Measurements from ENCODE around the gene MRFAP1L1.
A peak's percentile ranks its signal among the peaks of the same experiment; 100 is the strongest.
"Not testable (repeated sequence)": the region's sequence is repeated elsewhere in the genome, so short reads cannot be mapped to it uniquely, and the experiment has no call there.

The MRFAP1L1 gene

DNA sequence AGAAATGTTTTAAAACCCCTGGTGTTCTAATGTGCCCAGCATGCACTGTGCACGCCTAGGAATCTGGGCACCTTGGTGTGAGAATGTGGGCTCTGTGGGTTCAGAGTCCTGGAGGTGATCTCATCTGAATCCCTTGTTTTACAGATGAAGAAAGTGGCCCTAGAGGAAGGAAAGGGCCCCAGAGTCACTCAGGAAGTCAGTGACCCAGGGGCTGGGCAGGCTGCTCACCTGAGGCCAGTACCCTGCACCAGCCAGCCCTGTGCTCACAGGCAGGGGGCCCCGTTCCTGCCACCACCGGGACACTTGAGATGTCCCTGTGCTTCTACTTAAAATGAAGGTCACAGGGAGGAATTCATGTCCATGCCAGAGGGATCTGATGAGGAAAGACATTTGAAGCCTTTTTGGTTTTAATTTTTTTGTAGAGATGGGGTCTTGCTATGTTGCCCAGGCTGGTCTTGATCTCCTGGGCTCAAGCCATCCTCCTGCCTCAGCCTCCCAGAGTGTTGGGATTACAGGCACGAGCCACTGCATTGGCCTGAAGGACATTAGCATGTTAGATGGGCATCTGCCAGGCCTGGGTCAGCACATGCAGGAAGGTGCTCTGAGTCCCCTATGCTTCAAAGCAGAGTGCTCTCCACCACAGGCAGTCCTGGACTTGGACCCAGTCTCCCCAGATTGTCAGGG, 23.4 kb downstream of the MRFAP1L1 start:
- no peak for DNase-seq

DNA sequence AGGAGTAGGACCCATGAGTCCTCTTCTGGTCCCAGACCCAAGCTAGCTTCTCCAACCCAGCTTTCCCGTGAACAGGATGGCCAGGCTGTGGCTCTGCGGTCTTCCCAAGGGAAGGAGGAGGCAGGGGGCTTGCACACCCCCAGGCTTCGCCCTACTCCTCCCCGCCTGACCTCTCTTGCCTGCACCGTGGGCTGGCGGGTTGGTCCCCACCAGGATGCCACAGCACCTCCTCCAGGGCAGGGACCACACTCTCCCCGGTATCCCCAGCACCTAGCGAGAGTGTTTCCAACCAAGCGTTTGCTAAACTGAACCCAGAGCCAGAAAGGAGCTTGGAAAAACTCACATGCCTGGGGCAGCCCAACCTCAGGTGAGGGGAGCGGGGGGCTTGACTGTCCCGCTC, 25.0 kb downstream of the MRFAP1L1 start:
- DNase-seq: no peak

DNA sequence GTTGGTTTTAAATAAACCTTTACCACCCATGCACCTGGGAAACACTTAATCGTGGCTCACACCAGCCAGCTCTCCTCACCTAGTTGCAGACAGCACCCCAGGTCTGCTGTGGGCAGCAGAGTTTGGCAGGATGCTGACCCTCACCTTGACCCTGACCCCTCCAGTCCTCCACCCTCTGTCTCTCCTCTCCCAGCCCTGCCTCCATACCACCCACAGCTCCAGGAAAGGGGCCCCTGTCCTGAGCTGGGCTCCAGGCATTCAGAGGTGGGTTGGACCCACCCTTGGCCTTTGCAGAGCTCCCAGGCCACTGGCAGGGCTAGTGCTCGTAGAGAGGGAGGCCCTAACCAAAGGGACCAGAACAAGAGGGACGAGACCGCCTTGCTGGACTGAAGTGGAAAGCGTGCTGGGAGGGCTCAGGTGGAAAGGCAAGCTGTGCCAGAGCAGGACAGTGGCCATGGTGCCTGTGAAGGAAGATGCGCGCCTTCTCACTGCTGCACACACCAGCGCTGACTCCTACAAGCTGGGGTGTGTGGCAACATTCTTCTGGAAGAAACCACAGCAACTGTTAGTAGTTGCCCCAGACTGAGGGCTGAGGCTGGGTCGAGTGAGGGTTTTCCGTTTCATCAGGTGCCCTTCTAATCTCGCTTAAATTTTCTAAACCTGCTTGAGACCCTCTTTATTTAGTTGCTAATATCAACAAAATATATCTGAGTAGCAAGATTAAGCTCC, 26.6 kb downstream of the MRFAP1L1 start:
- no peak for DNase-seq

DNA sequence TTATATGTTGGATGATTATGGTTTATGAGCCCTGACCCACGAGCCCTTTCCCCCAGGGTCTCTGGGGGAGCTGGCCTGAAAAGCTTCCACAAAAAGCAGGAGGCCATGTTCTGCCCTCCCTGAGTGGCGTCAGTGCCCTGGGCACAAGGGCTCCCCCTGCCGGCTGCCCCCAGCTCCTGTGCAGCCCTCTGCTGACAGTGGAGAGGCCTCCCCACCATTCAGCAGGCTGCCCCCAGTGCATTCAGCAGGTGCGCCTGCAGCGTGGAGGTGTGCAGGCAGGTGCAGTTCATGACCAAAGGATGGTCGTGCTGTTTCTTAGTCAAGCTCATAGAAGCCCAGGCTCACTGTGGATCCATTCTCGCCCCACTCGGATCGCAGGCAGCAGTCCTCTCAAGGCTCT, 28.5 kb downstream of the MRFAP1L1 start:
- no peak for DNase-seq

DNA sequence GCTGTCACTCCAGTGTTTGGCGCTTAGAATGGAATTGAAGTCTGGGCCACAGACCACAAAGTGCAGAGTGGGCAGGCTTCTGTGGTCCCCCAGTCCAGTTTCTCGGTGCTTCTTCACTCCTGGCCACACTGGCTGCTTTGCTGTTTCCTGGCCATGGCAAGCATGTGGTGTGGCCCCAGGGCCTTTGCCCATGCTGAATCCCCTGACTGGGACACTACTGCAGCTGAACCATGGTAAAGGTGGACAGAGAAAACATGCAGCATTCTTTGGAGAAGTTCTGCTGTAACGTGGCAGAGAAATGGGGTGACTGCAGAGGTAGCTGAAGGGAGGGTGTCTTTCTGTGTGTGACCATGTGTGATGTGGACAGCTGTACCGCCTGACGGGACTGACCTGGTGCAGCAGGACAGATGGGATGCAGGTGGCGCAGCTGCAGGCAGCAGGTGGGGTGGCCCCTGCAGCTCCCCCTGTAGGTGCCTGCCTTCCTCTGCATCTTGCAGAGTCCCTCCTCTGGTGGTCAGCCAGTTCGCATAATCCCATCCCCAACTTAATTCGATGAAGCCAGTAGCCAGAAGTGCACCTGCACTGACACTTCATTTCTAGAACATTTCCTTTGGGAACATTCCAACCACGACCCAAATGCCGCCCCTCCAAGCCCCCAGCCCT, 29.2 kb downstream of the MRFAP1L1 start:
- DNase-seq: no peak

DNA sequence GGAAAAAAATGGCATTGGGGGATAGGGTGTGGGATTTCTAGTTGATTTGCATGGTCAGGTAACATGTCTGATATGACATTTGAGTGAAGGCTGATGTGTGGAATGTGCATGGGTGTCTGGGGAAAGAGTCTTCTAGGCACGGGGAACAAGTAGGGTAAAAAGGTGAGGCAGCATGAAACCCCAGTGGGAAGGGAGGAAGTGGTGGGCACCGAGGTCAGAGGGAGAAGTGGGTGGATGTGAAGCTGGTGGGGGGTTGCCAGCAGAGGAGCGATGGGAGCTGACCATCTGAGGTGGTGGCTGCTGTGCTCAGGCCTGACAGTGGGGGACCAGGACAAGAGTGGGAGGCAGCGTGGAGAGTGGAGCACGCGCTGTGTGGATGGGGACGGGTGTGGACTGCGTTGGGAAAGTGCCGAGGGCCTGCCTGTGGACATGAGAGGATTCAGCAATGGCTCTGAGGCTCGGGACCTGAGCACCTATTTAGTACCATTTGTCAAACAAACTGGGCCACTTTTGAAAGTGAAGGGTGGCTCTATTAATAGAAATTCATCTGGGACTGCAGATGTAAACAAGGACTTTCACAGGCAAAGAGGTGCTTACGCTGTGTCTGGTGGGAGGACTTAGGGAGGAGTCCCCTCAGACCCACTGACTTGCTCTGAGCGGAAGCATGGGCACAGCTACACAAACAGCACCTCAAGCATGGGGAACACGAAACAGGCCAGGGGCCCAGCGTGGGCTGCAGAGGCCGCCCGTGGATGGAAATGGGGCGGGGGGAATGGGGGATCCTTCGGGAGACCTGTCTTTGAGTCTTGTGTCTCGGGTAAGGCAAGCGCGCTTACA, 32.7 kb downstream of the MRFAP1L1 start:
- no peak for DNase-seq

DNA sequence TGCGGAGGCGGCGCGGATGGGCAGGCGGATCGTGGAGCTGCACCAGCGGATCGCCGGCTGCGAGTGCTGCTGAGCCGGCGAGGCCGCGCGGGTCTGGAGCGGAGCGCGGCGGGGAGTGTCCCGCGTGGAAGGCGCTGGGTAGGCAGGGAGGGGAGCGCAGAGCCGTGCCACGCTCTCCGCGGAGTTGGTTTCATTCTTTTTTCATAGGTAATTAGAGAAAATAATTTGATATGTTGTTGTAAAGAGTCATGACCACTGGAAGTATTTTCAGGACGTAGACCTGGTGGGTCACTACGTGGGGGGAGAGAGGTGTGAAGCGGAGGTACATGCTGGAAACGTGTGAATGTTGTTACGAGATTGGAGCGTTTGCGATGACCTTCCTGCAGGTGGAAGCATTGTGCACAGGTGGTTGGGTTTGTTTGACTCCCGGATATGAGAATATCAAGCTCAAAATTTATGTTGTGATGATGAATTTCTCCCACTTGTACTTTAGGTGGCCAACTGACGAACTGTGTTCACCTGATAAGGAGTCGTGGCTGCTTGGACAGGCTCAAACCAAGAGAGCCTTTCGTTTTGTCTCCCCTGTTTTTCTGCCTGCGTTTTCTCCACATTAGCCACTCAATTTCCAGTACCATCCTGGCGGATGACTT, 35.0 kb downstream of the MRFAP1L1 start:
- DNase-seq: no peak

DNA sequence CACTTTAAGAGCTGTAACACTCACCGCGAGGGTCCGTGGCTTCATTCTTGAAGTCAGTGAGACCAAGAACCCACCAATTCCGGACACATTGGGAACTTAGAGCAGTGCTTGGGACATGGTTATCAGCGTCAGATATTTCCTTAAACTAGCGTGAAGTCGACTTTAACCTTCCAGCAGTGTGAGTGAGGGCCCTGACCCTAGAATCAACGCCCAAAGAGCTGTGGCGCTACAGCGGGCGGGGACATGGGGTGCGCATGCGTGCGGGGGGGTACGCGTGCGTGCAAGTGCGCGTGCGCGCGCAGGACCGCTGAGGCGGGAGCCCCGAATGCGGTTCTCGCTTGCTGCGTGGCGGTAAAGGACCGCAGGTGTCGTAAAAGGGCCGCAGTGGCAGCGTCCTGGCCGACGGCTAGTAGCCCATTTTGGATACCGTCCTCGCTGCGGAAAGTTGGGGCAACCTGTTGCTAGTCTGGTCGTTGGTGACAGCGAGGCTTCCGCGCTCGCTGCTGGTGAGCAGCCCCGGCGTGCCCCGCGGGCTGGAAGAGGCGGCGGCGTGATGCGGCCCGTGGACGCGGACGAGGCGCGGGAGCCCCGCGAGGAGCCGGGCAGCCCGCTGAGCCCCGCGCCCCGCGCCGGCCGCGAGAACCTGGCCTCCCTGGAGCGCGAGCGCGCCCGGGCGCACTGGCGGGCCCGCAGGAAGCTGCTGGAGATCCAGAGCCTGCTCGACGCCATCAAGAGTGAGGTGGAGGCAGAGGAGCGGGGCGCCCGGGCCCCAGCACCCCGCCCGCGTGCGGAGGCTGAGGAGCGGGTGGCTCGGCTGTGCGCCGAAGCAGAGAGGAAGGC, 35.8 kb downstream of the MRFAP1L1 start:
- DNase-seq: peak; percentile 88

DNA sequence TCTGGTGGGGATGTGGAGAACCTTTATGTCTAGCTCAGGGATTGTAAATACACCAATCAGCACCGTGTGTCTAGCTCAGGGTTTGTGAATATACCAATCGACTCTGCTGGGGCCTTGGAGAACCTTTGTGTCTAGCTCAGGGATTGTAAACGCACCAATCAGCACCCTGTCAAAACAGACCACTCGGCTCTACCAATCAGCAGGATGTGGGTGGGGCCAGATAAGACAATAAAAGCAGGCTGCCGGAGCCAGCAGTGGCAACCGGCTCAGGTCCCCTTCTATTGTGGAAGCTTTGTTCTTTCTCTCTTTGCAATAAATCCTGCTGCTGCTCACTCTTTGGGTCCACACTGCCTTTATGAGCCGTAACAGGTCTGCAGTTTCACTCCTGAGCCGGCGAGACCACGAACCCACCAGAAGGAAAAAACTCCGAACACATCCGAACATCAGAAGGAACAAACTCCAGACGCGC, 36.4 kb downstream of the MRFAP1L1 start:
- DNase-seq: not testable (repeated sequence)

DNA sequence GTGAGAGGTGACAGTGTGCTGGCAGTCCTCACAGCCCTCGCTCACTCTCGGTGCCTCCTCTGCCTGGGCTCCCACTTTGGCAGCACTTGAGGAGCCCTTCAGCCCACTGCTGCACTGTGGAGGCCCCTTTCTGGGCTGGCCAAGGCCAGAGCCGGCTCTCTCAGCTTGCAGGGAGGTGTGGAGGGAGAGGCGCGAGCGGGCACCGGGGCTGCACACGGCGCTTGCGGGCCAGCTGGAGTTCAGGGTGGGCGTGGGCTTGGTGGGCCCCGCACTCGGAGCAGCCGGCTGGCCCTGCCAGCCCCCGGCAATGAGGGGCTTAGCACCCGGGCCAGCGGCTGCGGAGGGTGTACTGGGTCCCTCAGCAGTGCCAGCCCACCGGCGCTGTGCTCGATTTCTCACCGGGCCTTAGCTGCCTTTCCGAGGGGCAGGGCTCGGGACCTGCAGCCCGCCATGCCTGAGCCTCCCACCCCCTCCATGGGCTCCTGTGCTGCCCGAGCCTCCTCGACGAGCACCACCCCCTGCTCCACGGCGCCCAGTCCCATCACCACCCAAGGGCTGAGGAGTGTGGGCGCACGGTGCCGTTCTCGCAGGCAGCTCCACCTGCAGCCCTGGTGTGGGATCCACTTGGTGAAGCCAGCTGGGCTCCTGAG, 37.0 kb downstream of the MRFAP1L1 start:
- DNase-seq: not testable (repeated sequence)

DNA sequence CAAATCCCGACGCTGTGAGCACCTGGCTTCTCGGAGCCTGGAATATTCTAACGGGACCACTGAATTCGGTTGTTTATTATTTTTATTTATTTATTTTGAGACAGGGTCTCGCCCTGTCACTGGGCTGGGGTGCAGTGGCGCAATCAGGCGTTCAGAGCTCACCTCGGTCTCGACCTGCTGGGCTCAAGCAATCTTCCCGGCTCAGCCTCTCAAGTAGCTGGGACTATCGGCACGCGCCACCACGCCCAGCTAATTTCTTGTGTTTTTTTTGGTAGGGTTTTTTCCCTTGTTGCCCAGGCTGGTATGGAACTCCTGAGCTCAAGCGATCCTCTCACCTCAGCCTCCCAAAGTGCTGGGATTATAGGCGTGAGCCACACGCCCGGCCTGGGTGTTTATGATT, 37.5 kb downstream of the MRFAP1L1 start:
- DNase-seq: no peak

DNA sequence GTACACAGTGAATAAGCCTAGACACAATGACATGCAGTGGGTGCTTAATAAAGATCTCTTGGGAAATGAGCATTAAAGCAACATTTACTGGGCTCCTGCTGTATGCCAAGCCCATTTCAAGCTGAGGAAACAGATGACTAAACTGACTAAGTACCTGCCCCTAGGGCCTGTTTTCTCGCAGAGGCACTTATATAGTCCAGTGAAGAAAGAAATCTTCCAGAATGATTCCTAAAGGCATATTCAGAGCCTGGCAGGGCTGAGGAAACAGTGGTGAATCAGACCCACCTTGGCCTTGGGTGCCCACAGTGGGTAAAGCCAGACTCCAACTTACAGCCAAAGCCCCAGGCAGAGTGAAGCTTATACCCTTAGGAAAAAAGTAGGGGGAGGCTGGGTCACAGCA, 38.0 kb downstream of the MRFAP1L1 start:
- no peak for DNase-seq

DNA sequence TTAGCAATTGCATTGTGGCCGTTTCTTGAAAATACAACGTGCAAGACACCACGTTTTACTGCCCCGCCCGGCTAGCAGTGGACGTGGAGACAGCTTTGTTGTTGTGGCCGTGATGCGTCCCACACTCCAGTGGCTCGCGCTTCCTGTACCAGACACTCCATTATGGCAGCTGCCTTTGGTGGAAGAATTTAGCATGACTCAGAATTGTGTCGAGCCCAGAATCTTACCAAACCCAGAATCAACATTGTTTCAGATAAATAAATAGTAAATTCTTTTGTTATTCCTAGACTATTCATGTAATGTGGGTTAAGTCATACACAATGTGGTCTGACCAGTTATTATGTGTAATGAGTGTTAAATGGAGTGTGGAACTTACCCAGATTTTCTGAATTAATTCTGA, 41.3 kb downstream of the MRFAP1L1 start:
- DNase-seq: no peak

DNA sequence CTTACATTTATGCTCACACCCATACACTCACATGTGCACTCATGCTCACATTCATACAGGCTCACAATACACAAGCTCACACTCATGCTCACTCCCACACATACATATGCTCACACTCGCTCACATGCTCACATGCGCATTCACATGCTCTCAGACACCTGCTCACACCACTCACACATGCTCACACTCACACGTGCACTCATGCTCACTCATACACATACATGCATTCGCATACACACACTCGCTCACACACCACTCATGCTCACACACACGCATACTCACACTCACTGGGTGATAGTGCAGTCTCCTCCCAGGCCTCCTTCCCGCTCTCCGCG, 44.4 kb downstream of the MRFAP1L1 start:
- no peak for DNase-seq

DNA sequence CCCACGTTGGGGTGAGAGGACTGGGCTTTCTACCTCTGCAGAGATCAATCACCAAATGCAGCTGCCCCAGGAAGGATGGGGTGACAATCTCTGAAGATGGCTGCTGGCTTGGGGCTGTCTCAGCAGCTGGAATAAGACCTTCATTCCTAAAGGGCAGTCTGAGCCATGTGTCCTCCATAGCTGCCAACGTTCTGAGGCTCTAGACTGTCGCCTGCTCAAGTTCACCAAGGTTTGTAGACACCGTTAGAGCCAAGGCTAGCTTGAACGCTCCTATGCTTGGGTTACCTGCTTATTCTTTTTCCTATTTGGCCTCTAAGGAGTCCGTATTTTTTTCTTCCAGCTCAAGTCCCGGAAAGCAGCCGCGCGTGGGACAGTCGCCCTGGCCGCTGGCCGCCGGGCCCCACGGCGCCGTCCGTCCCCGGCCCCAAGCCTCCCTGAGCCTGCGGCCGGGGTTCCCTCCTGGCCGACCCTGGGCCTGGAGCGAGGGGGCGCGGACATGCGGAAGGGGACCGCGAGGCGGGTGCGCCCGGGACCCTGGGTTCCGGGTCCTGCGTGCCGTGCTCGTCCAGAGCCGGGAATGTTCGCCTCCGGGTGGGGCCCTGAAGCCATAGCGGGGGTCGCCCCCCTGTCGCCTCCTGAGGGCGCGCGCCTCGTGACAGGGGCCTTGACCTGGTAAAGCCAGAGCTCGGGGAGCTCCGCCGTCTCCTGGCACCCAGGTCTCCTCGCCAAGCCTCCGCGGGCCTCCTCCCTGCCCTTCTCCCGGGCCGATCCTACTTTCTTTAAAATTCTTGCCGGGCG, 45.9 kb downstream of the MRFAP1L1 start:
- DNase-seq: no peak

DNA sequence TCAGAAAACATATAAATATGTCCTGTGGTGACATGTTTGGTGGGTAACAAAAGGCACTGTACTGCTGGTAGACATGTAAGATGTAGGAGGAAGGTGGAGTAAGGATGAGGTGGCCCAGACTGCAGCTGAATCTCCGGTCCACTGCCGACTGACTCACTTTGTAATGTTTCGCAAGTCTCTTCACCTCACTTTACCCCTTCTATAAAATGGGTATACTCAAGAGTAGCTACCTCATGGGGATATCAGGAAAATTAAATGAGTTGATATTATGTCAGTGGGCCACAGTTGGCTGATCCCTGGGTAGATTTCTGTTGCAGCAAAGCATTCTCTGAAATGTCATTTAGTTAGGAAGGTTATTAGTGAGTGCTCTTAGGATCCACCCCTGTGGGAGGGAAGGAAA, 47.1 kb downstream of the MRFAP1L1 start:
- no peak for DNase-seq

DNA sequence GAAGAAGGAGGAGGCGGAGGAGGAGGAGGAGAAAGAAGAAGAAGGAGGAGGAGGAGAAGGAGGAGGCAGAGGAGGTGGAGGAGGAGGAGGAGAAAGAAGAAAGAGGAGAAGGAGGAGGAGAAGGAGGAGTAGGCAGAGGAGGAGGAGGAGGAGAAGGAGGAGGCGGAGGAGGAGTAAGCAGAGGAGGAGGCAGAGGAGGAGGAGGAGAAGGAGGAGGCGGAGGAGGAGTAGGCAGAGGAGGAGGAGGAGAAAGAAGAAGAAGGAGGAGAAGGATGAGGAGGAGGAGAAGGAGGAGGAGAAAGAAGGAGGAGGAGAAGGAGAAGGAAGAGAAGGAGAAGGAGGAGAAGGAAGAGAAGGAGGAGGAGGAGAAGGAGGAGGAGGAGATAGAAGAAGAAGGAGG, 49.2 kb downstream of the MRFAP1L1 start:
- DNase-seq: no peak

DNA sequence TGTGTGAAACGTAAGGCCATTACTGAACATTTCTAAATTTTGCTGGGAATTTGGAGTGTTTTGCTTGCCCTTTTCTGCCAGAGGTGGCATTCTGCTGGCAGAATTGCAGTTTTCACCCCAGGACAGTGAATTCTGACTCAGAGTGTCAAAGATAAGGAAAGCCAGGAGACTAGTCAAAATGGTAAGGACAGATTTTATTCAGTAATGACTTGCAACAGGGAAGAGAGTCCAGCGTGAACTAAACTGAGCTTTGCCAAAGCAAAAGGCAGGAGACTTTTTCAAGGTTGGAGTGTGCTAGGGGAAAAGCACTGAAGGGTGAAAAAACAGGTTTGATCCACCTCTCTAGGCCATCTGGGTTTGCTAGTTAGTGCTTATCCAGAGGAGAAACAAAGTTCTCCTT, 49.8 kb downstream of the MRFAP1L1 start:
- DNase-seq: no peak

DNA sequence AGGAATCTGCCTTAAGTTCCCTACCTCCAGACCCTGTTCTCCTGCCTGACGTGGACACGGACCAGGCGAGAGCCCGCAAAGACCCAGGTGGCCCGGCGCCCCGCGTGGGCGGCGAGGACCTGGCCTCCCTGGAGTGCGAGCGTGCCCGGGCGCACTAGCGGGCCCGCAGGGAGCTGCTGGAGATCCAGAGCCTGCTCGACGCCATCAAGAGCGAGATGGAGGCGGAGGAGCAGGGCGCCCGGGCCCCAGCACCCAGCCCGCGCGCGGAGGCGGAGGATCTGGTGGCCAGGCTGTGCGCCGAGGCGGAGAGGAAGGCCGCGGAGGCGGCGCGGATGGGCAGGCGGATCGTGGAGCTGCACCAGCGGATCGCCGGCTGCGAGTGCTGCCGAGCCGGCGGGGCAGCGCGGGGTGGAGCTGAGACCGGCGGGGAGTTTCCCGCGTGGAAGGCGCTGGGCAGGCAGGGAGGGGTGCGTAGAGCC, 51.0 kb downstream of the MRFAP1L1 start:
- peak; percentile 49 for DNase-seq

DNA sequence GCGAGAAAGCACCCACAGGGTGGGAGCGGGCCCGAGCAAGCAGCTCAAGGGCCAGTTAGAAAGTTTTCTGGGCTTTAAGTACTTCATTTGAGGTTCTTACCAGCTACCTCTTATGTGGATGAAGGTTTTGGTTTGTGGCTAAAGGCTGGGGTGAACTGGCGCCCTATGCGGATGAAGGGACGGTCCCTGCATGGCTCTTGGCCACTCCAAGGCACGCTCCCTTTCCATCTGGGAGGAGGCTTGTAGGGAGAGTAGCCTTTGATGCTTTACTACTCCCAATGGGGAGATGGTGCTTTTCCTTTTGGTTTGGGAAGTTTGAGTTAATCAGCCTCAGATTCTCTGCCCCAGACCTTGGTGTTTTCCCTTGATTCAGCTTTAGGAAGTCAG, 51.5 kb downstream of the MRFAP1L1 start:
- DNase-seq: no peak

Measured in activated gamma-delta T cell (primary cell).